HEK293 (cell line): Measurements from ENCODE around the gene NKAIN4.

Source experiments
- ZNF530 ChIP-seq: fragments of 450-650 bp; formaldehyde crosslinking; IDR thresholded peaks from 2 replicates; pipeline ENCODE4 v1.5.1; 2016; ENCODE audit warnings: low read depth, missing biosample characterization, missing genetic modification characterization
- TF ChIP-seq, protein P1 (sequence below): fragments of 450-650 bp; formaldehyde crosslinking; IDR thresholded peaks from 2 replicates; pipeline ENCODE4 v1.5.1; 2016; ENCODE audit warnings: missing biosample characterization, missing genetic modification characterization

DNA sequence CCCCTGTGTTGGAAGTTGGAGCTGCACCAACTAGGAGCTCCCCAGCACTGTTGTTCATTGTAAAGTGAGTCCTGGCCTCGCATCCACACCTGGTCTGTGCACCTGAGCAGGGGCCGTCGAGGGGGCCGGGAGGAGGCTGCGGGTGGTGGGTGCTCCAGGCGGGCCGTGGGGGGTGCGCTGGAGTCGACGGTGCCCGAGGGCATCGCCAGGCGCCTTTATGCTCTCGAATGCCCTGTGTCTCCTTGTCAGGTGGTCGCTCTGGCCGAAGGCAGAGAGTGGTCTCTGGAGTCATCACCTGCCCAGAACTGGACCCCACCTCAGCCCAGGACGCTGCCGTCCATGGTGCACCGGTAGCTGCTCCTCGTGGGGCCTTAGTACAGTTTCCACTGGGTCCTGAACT, 22.7 kb upstream of the NKAIN4 start:
- TF ChIP-seq, protein P1, sequence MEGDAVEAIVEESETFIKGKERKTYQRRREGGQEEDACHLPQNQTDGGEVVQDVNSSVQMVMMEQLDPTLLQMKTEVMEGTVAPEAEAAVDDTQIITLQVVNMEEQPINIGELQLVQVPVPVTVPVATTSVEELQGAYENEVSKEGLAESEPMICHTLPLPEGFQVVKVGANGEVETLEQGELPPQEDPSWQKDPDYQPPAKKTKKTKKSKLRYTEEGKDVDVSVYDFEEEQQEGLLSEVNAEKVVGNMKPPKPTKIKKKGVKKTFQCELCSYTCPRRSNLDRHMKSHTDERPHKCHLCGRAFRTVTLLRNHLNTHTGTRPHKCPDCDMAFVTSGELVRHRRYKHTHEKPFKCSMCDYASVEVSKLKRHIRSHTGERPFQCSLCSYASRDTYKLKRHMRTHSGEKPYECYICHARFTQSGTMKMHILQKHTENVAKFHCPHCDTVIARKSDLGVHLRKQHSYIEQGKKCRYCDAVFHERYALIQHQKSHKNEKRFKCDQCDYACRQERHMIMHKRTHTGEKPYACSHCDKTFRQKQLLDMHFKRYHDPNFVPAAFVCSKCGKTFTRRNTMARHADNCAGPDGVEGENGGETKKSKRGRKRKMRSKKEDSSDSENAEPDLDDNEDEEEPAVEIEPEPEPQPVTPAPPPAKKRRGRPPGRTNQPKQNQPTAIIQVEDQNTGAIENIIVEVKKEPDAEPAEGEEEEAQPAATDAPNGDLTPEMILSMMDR, result no peak
- TF ChIP-seq ZNF530 (tag by site-specific recombination), result no peak
